GM12865 (cell line): Measurements from ENCODE around the gene RAB11FIP4.

ENCODE experiments used
- DNase-seq: peaks from one replicate; pipeline ENCODE4 v3.0.0; 2010; ENCODE audit warnings: low read depth
- H3K4me3 ChIP-seq: 2 replicates; pipeline ENCODE4 v1.5.1; 2011; ENCODE audit warnings: mild to moderate bottlenecking, low read depth, low read length, control low read depth
- CTCF ChIP-seq: IDR thresholded peaks from 2 replicates; pipeline ENCODE4 v1.5.1; 2011; ENCODE audit warnings: low read length, control low read depth, low read depth, inconsistent platforms; ENCODE audit not compliant: insufficient read depth; ENCODE audit errors: missing control alignments

RAB11FIP4 gene

DNA sequence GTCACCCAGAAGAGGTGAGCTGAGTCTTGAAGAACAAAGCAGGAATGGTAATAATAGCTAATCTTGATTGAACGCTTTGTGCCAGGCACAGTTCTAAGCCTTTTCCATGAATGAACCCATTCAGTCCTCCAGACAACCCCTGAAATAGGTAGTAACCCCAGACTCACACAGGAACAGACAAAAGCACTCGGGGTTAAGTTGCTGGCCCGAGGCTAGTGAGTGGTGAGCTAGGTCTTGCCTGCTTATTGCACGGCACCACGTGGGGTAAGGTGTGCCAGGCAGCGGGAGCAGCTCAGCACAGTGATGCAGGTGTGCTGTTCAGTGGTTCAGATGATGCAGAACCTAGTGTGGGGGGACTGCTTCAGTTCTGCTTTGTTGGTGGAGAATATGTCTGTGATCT lies 181.6 kb downstream of the RAB11FIP4 start:
- no peak for TF ChIP-seq CTCF
- DNase-seq: no peak
- no peak overlapping the region for H3K4me3 ChIP-seq

DNA sequence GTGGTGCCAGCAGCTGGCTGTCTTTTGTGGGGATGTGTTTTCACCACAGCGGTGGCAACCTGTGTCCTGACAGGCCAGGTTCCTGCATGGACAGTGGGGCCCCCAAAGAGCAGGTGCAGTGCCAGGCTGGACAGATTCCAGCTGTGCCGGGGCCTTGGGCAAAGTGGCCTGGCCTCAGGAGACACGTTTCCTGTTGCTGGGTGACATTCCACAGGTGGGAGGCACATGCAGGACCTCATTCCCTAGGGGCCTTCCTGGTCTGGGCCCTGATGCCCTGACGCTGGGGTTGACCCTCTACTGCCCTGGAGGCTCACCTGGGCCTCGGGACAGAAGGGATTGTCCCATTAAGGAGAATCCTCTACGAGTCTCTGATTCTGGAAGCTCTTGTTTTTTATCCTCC lies 182.4 kb downstream of the RAB11FIP4 start:
- H3K4me3 ChIP-seq: no peak overlapping the region
- DNase-seq: no peak
- no peak for TF ChIP-seq CTCF

- TF ChIP-seq CTCF: no peak
- no peak for DNase-seq
- no peak overlapping the region for H3K4me3 ChIP-seq
Observed at GRCh38 chr17:31574458-31574857, 183.0 kb downstream of the RAB11FIP4 start.

DNA sequence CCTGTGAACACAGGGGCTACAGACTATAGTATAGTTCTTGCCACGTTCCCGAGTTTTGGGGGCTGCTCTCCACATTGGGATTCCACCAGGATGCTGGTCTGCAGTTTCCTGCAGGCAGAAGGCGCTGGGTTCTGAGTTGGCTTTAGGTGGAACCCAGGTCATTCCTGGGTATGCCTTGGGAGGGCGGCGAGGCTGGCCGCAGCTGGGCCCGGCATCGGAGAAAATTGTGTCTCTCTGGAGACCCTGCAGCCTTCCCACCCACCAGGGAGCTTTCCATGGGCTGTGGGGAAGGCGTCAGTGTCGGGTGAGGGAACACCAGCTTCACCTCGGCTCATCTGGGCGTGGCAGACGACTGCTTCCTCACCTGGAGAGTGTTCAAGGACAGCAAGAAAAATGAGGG lies 183.6 kb downstream of the RAB11FIP4 start:
- DNase-seq: no peak

DNA sequence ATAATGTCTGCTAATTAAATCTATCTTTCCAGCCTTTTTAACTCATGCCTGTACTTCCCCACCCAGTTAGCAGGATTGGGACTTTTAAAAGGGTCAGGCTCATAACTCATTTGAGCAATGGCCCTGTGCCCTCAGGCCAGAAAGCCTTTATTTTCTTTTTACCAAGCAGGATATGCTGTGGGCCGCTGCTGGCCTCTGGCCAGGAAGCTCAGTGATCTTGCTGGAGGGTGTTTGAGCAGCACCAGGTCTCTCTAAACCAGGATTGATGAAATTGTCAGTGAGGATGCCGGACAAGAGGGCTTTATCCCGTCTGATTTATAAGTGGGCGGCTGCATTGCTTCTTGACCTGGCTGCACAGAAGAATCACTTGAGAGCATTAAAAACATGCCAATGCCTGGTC lies 187.8 kb downstream of the RAB11FIP4 start:
- no peak for TF ChIP-seq CTCF
- no peak overlapping the region for H3K4me3 ChIP-seq
- DNase-seq: no peak

More for the DNA sequence above, 183.6 kb downstream of the RAB11FIP4 start:
- no peak overlapping the region for H3K4me3 ChIP-seq
- no peak for TF ChIP-seq CTCF

DNA sequence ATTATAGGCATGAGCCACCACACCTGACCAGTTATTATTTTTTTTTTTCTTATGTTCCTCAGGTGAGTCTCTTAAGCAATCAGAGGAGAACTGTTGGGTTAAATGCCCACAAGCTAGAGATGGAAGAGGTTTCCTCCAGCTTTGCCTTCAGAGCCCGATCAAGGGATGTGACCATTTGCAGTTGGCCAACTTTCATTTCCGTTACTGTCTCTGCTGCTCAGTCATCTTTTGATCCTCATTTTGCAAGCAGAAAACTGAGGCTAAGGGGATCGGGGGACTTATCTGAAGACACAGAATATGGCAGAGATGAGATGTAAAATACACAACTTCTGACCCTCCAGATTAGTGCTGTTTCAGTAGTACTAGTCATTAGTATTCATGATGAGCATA lies 188.8 kb downstream of the RAB11FIP4 start:
- no peak overlapping the region for H3K4me3 ChIP-seq
- peak; percentile 27 for DNase-seq
- TF ChIP-seq CTCF: no peak

DNA sequence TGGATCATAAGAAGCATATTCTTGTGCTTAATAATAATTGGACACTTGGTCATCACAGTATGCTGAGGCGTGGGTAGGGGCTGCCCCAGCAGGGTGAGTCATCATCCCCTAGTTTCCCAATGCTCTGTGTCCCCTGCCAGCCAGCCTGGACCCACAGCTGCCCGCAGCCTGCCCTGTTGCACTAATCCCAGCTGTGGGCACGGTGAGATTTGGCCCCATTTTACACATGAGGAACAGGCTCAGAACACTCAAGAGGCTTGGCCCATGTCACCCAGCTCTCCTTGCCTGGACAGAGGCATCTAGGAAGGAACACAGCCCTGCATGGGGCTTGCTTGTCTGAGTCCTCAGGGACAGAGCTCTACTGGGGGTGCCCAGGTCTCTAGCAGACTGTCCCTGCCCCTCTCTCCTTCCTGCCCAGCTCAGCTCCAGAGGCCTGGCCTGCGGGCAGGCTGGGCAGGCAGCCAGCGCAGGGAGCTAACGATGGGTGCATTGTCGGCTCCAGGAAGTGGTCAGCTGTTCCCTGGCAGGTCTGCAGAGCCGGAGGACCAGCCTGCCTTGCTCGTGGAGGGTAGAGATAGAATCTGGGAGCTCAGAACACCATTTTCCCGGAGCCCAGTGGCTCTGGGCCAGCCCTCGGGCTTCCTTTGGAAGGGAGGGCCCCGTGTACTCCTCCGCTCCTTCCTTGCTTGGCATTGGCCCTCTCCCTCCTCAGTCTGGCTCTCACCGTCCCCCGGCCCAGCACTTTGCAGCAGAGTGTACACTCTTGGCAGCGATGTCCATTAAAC lies 189.4 kb downstream of the RAB11FIP4 start:
- no peak for TF ChIP-seq CTCF
- no peak for DNase-seq
- no peak overlapping the region for H3K4me3 ChIP-seq
